Smooth muscle cell (in vitro differentiated cells): Measurements from ENCODE around the gene TKFC. TPM values are rescaled to one million over a fixed set of nuclear protein-coding genes. Genes with fewer than 3 reads are reported as not detected.

ENCODE experiments used
- DNase-seq: peaks from one replicate; lab custom pipeline; 2025; ENCODE audit not compliant: unreplicated experiment; lab: John Stamatoyannopoulos, UW
- H2AFZ ChIP-seq: fragments of 200-600 bp; sonication (generic); 2 replicates; pipeline ENCODE4 v1.6.0; 2016; ENCODE audit warnings: antibody characterized with exemption, low read depth, mild to moderate bottlenecking
- H3F3A ChIP-seq: fragments of 200-600 bp; sonication (generic); 2 replicates; pipeline ENCODE4 v1.6.0; 2017; ENCODE audit warnings: antibody characterized with exemption, low read depth
- H3K27ac ChIP-seq: fragments of 200-600 bp; sonication (generic); 2 replicates; pipeline ENCODE4 v1.5.1; 2016; ENCODE audit warnings: low read depth, mild to moderate bottlenecking
- H3K27me3 ChIP-seq: fragments of 200-600 bp; sonication (generic); 2 replicates; pipeline ENCODE4 v1.6.1; 2016; ENCODE audit warnings: low read depth, mild to moderate bottlenecking
- H3K36me3 ChIP-seq: fragments of 200-600 bp; sonication (generic); 2 replicates; pipeline ENCODE4 v1.5.1; 2016; ENCODE audit warnings: low read depth
- H3K4me1 ChIP-seq: fragments of 200-600 bp; sonication (generic); 2 replicates; pipeline ENCODE4 v1.5.1; 2016; ENCODE audit warnings: low read depth
- H3K4me2 ChIP-seq: fragments of 200-600 bp; sonication (generic); 2 replicates; pipeline ENCODE4 v1.6.0; 2016; ENCODE audit warnings: mild to moderate bottlenecking
- H3K4me3 ChIP-seq: fragments of 200-600 bp; sonication (generic); 2 replicates; pipeline ENCODE4 v1.5.1; 2016; ENCODE audit warnings: mild to moderate bottlenecking
- H3K79me2 ChIP-seq: fragments of 200-600 bp; sonication (generic); 2 replicates; pipeline ENCODE4 v1.6.0; 2016; ENCODE audit warnings: low read depth, mild to moderate bottlenecking
- H3K9ac ChIP-seq: fragments of 200-600 bp; sonication (generic); 2 replicates; pipeline ENCODE4 v1.6.0; 2016; ENCODE audit warnings: low read depth
- H3K9me3 ChIP-seq: fragments of 200-600 bp; sonication (generic); replicated peaks from 2 replicates; pipeline ENCODE4 v1.5.1; 2016; ENCODE audit warnings: low read depth
- H4K20me1 ChIP-seq: fragments of 200-600 bp; sonication (generic); 2 replicates; pipeline ENCODE4 v1.6.0; 2016; ENCODE audit warnings: low read depth
- WGBS: methylation state at CpG from one replicate; pipeline ENCODE4 v1.1.7; 2016; ENCODE audit warnings: low lambda C conversion rate; 5-methylcytosine and 5-hydroxymethylcytosine counted together
- polyA plus RNA-seq: library from polyadenylated mRNA; unstranded; fragments of >200 nt; fragmentation: Nextera tagmentation; extraction: Ambion mirVana; gene quantifications from 2 replicates; pipeline ENCODE4 v1.2.1, GENCODE V29; 2016
- total RNA-seq: library from RNA; depleted of rRNA; stranded (reverse); fragments of >200 nt; gene quantifications from 2 replicates; pipeline ENCODE4 v1.2.3, GENCODE V29; 2014
- TF ChIP-seq, protein P1 (sequence below): fragments of 200-600 bp; sonication (generic); IDR thresholded peaks from 2 replicates; pipeline ENCODE4 v1.5.1; 2017; ENCODE audit warnings: borderline replicate concordance, mild to moderate bottlenecking, antibody characterized with exemption; ENCODE audit not compliant: insufficient read depth, poor library complexity, severe bottlenecking

The TKFC gene
- total and polyA plus RNA-seq, 2 experiments from 2014 or later, result 24.3 to 47.0 TPM

DNA sequence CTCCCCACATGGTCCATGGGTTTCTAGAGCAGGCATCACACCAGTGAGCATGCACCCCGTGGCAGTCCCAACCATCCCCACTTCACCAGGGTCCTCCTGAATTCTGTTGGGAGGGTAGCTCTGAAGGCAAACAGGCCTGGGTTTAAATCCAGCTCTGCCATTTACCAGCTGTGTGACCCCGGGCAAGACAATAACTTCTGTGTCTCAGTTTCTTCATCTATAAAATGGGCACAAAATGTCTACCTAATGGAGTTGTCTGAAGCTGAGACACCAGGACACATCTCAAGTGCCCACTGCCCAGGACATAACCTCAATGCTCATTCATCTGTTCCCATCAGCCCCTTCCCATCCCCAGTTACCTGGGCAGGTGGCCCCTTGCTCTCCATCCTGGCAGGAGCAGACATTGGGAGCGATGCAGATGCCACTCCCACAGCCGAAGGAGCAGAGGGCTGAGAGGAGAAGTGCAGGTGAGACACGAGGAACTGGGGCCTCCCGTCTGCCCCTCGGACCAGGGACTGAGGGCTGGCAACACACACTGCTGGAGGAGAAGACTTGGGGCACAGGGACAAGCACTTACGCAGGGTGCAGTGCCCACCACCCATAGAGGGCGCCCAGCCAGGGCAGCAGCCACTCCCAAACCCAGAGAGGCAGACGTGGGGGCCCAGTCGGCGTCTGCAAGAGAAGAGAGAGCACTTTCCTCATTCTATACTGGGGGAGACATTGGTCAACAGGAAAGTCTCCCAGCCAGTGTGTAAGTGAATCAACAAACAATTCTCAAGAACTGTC lies 41.9 kb upstream of the TKFC start:
- H3K9ac ChIP-seq, result no peak overlapping the region
- peaks cover 9% of the 10 kb centered on the region for H3K4me1 ChIP-seq
- no peaks in the 10 kb centered on the region for H3K36me3 ChIP-seq
- H2AFZ ChIP-seq, result no peak overlapping the region
- TF ChIP-seq, protein P1, sequence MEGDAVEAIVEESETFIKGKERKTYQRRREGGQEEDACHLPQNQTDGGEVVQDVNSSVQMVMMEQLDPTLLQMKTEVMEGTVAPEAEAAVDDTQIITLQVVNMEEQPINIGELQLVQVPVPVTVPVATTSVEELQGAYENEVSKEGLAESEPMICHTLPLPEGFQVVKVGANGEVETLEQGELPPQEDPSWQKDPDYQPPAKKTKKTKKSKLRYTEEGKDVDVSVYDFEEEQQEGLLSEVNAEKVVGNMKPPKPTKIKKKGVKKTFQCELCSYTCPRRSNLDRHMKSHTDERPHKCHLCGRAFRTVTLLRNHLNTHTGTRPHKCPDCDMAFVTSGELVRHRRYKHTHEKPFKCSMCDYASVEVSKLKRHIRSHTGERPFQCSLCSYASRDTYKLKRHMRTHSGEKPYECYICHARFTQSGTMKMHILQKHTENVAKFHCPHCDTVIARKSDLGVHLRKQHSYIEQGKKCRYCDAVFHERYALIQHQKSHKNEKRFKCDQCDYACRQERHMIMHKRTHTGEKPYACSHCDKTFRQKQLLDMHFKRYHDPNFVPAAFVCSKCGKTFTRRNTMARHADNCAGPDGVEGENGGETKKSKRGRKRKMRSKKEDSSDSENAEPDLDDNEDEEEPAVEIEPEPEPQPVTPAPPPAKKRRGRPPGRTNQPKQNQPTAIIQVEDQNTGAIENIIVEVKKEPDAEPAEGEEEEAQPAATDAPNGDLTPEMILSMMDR, result no peak
- H3K79me2 ChIP-seq, result no peaks in the 10 kb centered on the region
- H3K27me3 ChIP-seq, result no peaks in the 10 kb centered on the region
- H3K27ac ChIP-seq, result no peak overlapping the region
- H4K20me1 ChIP-seq, result no peaks in the 10 kb centered on the region
- H3K9me3 ChIP-seq, result no peaks in the 10 kb centered on the region
- H3K4me3 ChIP-seq, result no peak overlapping the region
- peaks cover 4% of the 10 kb centered on the region for H3F3A ChIP-seq
- DNase-seq, result no peak
- H3K4me2 ChIP-seq, result no peak overlapping the region
- WGBS, result 89% methylated on average over 12 of the region's 12 CpGs

DNA sequence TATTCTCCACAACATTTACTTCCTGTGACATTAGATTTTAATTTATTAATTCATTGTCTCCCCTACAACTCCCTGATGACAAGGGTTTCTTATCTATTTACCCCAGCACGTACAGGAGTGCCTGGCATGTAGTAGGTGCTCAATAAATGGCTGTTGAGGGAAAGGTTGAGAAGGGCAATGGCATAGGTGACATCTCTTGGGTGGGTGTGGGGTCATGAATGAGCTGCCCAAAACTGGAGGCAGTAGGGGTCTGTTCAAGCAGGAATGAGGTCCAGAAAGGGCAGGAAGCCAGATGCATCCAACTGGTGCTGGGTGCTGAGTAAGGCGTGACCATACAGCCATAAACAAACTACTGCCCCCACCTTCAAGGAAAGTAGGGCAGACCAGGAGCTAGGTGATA lies 40.7 kb upstream of the TKFC start:
- H4K20me1 ChIP-seq, result no peaks in the 10 kb centered on the region
- no peak for DNase-seq
- H2AFZ ChIP-seq, result no peak overlapping the region
- H3K27ac ChIP-seq, result no peak overlapping the region
- H3K4me3 ChIP-seq, result no peak overlapping the region
- H3K4me1 ChIP-seq, result peaks cover 9% of the 10 kb centered on the region
- no peaks in the 10 kb centered on the region for H3K79me2 ChIP-seq
- H3K36me3 ChIP-seq, result no peaks in the 10 kb centered on the region
- no peaks in the 10 kb centered on the region for H3K9me3 ChIP-seq
- peaks cover 14% of the 10 kb centered on the region for H3F3A ChIP-seq
- TF ChIP-seq, protein P1, result no peak
- no peak overlapping the region for H3K9ac ChIP-seq
- no peaks in the 10 kb centered on the region for H3K27me3 ChIP-seq
- WGBS, result 96% methylated on average over 2 of the region's 2 CpGs
- no peak overlapping the region for H3K4me2 ChIP-seq

DNA sequence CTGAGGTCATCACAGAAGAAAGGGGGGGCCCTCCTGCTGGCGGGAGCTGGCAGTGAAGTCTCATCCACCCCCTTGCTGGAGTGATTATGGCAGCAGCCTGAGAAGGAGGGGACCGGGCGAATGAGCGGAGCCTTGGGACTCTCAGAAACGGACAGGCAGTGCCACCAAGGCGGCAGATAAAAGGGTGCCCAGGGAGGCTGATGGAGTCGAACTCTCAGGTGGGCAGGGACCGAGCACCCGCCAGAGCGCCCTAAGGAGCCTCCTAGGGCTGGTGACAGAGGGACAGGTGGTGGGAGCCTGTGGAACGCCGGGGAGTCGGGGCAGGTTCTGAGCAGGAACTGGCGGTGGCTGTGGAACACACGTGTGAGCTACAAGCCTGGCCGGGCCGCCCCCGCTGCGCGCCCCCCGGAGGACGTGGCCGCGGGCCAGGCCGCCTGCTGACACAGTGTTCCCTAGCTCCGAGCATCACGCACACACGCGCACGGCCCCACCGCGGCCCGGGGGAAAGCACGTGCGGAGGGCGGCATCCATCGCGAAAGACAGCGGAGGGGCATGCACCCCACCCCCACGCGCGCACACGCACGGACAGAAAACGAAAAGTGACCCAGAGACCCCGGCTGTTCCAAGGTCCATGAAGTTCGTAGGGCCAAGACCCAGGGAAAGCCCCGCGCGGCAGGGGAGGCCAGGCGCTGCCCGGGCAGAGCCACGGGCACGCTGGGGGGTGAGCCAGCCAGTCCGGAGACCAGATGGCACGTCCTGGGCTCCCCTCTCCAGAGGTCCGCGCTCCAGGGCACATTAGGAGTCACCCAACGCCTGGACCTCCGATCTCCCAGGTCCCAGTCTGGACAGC lies 38.9 kb upstream of the TKFC start:
- H3K27me3 ChIP-seq, result no peaks in the 10 kb centered on the region

More for the DNA sequence above, 38.9 kb upstream of the TKFC start:
- Histone ChIP-seq H3K4me2 (peak overlapping the region; percentile 99), H3K36me3 (no peaks in the 10 kb centered on the region), H3K9ac (peak overlapping the region; percentile 30), H3F3A (peaks cover 16% of the 10 kb centered on the region), H4K20me1 (peaks cover 10% of the 10 kb centered on the region), H3K4me1 (peaks cover 9% of the 10 kb centered on the region), H2AFZ (no peak overlapping the region), H3K9me3 (no peaks in the 10 kb centered on the region), H3K27ac (no peak overlapping the region), H3K4me3 (peak overlapping the region; percentile 73), H3K79me2 (no peaks in the 10 kb centered on the region)
- WGBS, result 4% methylated on average over 58 of the region's 60 CpGs
- TF ChIP-seq, protein P1, result no peak
- DNase-seq, result peak; percentile 64
